Measurements from ENCODE around the gene CPA3. TPM values are rescaled to one million over a fixed set of nuclear protein-coding genes. Genes with fewer than 3 reads are reported as not detected.

Gene CPA3
- total and polyA plus RNA-seq, 2 of the 13 experiments (the other 11 are each of a cell fraction or from before 2014, with no cell fraction given): not detected

DNA sequence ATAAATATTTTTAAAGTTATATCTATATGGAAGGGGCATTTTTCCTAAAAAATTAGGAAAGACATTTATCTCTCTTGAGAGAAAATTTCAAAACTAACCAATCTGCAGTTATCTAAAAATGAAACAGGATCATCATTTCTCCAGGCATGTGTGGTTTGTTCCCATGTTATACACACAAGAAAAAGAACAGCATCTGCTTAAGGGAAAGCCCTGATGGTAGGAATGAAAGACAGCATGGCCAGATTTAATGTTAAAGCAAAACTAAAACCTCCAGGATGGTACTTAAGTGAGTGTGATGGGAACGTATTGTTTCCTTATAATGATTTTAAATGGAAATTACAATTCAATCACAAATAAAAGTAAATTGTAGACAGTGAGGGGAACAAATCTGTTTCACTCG lies 80.0 kb downstream of the CPA3 start (continued):
- TF ChIP-seq ZSCAN31 (CRISPR knock-in tag; IDR thresholded peaks at IDR 0.05; ENCODE audit: low read depth) (no peak), ZNF780A (CRISPR knock-in tag; IDR thresholded peaks at IDR 0.05) (no peak), ZNF24 (IDR thresholded peaks at IDR 0.05) (no peak)
- TF ChIP-seq, protein P1, sequence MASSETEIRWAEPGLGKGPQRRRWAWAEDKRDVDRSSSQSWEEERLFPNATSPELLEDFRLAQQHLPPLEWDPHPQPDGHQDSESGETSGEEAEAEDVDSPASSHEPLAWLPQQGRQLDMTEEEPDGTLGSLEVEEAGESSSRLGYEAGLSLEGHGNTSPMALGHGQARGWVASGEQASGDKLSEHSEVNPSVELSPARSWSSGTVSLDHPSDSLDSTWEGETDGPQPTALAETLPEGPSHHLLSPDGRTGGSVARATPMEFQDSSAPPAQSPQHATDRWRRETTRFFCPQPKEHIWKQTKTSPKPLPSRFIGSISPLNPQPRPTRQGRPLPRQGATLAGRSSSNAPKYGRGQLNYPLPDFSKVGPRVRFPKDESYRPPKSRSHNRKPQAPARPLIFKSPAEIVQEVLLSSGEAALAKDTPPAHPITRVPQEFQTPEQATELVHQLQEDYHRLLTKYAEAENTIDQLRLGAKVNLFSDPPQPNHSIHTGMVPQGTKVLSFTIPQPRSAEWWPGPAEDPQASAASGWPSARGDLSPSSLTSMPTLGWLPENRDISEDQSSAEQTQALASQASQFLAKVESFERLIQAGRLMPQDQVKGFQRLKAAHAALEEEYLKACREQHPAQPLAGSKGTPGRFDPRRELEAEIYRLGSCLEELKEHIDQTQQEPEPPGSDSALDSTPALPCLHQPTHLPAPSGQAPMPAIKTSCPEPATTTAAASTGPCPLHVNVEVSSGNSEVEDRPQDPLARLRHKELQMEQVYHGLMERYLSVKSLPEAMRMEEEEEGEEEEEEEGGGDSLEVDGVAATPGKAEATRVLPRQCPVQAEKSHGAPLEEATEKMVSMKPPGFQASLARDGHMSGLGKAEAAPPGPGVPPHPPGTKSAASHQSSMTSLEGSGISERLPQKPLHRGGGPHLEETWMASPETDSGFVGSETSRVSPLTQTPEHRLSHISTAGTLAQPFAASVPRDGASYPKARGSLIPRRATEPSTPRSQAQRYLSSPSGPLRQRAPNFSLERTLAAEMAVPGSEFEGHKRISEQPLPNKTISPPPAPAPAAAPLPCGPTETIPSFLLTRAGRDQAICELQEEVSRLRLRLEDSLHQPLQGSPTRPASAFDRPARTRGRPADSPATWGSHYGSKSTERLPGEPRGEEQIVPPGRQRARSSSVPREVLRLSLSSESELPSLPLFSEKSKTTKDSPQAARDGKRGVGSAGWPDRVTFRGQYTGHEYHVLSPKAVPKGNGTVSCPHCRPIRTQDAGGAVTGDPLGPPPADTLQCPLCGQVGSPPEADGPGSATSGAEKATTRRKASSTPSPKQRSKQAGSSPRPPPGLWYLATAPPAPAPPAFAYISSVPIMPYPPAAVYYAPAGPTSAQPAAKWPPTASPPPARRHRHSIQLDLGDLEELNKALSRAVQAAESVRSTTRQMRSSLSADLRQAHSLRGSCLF (CRISPR knock-in tag; IDR thresholded peaks at IDR 0.05; ENCODE audit: borderline replicate concordance): no peak

Other genes with a start within 250 kb of the CPA3 start
- gene AGTR1, start 167.4 kb upstream of the CPA3 start, total RNA-seq (2016; rRNA removed; fragmentation: Illumina TruSeq; extraction: Trizol): 0.08 and 0.64 TPM in 2 replicates
- gene AGTR1, start 167.4 kb upstream of the CPA3 start, polyA plus RNA-seq (2011; rRNA removed): 1.5 and 3.1 TPM in 2 replicates
- not detected in 2 replicates for gene CPB1, start 37.5 kb upstream of the CPA3 start, total RNA-seq (2016; rRNA removed; fragmentation: Illumina TruSeq; extraction: Trizol)
- not detected in 2 replicates for gene CPB1, start 37.5 kb upstream of the CPA3 start, polyA plus RNA-seq (2011; rRNA removed)
- gene GYG1, start 126.2 kb downstream of the CPA3 start, total RNA-seq (2016; rRNA removed; fragmentation: Illumina TruSeq; extraction: Trizol): 28.1 and 52.1 TPM in 2 replicates
- 12.6 and 15.7 TPM in 2 replicates for gene GYG1, start 126.2 kb downstream of the CPA3 start, polyA plus RNA-seq (2011; rRNA removed)
- gene HLTF, start 221.2 kb downstream of the CPA3 start, total RNA-seq (2016; rRNA removed; fragmentation: Illumina TruSeq; extraction: Trizol): 22.9 and 39.8 TPM in 2 replicates
- 8.4 and 12.0 TPM in 2 replicates for gene HLTF, start 221.2 kb downstream of the CPA3 start, polyA plus RNA-seq (2011; rRNA removed)

All from HepG2 (cell line).